Epithelial cell of esophagus (primary cell): ENCODE measurements around the gene CFAP54.

ENCODE experiments used
- DNase-seq: peaks from one replicate; pipeline ENCODE4 v3.0.0; 2010; ENCODE audit warnings: low read depth
- H3K4me3 ChIP-seq: 2 replicates; pipeline ENCODE4 v1.5.1; 2011; ENCODE audit warnings: mild to moderate bottlenecking, low read length, control low read depth
- TF ChIP-seq, protein P1 (sequence below): IDR thresholded peaks from 2 replicates; pipeline ENCODE4 v1.5.1; 2011; ENCODE audit warnings: low read depth, mild to moderate bottlenecking, low read length, control low read depth, inconsistent platforms; ENCODE audit not compliant: insufficient read depth; ENCODE audit errors: missing control alignments

Gene CFAP54

DNA sequence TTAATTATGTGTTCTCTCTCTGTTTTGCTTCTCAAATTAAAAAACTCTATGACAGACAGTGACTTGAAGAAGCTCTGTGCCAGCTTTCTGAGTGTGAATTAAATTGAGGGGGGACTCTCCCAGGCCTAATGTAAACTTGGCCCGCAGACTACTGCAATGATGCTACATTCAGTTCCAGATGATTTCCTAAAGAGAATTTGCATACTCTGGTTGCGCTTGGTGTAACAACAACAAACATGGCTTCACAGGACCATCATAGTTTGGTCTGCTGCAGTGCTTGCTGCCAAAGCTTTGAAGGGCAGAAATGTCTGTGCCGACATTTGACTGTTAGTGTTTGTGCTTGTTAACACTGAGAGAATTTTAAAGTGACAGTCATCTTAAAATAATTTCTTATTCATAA, 25.0 kb downstream of the CFAP54 start:
- H3K4me3 ChIP-seq = no peak overlapping the region
- TF ChIP-seq, protein P1, sequence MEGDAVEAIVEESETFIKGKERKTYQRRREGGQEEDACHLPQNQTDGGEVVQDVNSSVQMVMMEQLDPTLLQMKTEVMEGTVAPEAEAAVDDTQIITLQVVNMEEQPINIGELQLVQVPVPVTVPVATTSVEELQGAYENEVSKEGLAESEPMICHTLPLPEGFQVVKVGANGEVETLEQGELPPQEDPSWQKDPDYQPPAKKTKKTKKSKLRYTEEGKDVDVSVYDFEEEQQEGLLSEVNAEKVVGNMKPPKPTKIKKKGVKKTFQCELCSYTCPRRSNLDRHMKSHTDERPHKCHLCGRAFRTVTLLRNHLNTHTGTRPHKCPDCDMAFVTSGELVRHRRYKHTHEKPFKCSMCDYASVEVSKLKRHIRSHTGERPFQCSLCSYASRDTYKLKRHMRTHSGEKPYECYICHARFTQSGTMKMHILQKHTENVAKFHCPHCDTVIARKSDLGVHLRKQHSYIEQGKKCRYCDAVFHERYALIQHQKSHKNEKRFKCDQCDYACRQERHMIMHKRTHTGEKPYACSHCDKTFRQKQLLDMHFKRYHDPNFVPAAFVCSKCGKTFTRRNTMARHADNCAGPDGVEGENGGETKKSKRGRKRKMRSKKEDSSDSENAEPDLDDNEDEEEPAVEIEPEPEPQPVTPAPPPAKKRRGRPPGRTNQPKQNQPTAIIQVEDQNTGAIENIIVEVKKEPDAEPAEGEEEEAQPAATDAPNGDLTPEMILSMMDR = no peak
- no peak for DNase-seq

DNA sequence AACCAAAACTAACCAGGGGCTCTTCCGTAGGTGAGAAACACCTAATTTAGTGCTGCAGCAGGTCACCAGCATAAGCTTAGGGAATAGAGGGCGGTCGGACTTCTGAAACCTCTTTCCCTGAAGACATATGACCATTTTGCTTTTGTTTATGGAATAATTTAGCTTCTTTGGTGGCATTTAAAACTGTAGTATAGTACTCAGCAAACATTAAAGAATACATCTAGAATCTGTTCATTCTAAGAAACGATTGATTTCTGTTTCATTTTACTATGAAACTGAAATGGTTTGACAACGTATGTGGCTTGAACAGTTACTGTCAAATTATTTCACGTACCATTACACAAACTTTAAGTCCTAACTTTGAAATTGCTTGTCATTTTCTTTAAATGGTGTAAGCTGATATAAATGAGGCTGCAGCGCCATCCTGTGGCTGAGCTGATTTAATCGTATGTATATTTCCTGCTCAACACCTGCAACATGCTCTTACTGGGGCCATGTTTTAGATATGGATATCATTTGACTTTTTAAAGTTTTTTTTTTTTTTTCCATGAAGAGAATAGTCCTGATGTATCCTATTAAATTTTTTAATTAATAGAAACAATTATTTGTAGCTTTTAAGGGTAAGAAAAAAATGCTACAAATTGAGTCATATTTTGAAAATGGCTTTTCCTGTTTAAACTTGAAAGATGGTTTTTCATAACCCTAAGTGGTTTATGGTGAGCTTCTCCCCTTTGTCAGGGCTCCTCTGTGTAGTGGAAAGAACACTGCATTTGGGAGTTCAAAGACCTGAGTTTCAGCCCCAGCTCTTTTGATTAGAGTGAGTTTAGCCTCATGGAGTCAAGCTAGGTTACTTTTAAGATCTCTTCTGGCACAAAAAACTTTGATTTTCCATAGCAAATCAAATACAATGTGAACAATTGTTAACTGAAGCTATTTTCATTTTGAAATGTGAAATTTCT, 27.4 kb downstream of the CFAP54 start:
- peak; percentile 84 for DNase-seq
- no peak overlapping the region for H3K4me3 ChIP-seq
- TF ChIP-seq, protein P1 = peak; percentile 51

DNA sequence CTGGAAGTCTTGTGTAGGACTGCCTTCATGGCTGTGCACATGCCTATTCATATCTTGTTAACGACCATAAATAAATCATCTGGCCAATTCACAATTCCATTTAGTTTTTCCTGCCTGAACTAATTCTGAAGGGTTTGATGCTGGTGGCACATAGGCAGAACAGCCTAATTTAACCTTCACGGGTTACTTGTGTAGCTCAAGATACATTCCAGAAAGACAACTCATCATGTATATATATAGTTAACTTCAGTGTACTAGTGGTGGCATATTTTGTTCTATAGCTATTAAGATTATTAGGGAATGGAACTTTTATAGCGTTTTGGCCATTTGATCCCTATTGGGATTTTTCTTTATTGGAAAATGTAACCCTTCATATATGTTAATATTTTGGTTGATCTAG, 31.4 kb downstream of the CFAP54 start:
- TF ChIP-seq, protein P1 = no peak
- no peak overlapping the region for H3K4me3 ChIP-seq
- DNase-seq = peak; percentile 14

DNA sequence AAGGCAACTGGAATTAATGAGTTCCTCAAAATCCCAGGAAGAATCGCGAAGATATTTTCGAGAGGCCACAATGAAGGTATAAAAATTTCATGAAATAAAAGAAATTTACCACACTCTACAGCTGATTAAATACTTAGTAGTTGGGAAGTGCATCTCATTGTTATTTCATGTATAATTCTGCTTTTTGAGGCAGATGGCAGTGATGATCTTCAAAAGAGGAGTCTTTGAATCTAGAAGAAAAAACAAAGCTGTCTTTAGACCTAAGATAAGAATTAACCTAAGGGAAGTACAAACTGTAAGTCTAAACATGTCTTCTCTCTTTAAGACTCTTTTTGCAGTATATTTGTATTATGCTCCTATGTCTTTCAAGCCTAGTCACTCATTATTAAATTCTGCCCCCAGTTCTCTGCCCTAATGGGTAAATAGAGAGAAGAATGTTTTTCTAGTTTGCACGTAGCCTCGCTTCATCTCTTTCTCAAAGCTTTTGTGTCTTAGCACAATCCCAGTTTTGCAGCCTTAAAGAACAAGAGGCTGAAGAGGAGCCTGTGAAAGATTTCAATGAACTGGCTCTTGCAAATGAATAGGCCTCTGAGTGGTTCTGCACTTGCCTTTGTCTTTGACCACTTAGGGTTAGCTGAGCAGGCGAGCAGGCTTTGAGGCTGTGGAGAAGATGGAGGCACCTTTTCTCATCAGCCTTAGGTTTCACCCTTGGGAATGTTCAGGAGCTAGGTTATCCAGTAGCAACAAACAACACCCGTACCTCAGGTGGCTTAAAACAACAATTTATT, 32.7 kb downstream of the CFAP54 start:
- no peak for DNase-seq
- no peak overlapping the region for H3K4me3 ChIP-seq
- TF ChIP-seq, protein P1 = no peak

DNA sequence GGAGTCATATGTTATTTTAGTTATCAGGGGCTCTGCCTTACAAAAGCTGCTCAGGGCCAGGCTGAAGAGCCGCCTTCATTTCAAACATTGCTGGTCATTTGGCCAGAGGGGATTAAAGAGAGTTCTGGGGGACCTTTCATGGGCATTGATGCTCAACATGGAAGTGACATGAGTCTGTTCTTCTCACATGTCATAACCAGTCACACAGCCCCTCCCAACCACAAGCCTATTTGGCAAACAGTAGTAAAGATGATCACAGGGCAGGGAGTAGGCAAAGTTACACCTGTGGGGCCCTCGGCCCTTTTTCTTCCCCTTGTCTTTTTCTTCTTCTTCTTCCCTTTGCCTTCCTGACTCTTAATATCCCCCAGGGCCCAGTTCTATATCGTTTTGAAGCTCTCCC, 33.3 kb downstream of the CFAP54 start:
- peak; percentile 13 for DNase-seq
- TF ChIP-seq, protein P1 = no peak
- no peak overlapping the region for H3K4me3 ChIP-seq

DNA sequence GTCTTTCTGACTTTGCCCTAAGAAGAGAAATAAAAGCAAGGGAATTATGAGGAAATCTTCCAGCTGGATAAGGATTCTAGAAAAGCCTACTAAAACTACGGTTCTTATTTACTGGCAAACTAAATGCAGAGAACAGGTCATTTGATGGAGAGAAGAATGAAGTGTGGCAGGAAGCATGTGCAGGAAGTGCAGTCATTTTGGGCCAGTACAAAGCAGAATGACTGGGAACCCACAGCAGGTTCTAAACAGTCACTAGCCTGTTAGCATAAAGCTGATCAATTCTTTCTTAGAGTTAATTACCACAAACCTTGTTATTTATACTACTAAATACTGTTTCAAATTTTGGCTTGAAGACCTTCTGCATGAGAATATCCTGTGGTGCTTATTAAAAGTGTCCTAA, 36.7 kb downstream of the CFAP54 start:
- no peak for DNase-seq
- TF ChIP-seq, protein P1 = no peak
- no peak overlapping the region for H3K4me3 ChIP-seq
